HG02938 (cell line): ENCODE data around the gene RUNDC3A.
"Not testable (repeated sequence)": the region's sequence is repeated elsewhere in the genome, so short reads cannot be mapped to it uniquely, and the experiment has no call there.

Experiments
- ATAC-seq: cut with Tn5 transposase; IDR thresholded peaks from one replicate; pipeline ENCODE4 v1.9.1; 2021; ENCODE audit warnings: mild to moderate bottlenecking, moderate library complexity; ENCODE audit not compliant: unreplicated experiment

The RUNDC3A gene

DNA sequence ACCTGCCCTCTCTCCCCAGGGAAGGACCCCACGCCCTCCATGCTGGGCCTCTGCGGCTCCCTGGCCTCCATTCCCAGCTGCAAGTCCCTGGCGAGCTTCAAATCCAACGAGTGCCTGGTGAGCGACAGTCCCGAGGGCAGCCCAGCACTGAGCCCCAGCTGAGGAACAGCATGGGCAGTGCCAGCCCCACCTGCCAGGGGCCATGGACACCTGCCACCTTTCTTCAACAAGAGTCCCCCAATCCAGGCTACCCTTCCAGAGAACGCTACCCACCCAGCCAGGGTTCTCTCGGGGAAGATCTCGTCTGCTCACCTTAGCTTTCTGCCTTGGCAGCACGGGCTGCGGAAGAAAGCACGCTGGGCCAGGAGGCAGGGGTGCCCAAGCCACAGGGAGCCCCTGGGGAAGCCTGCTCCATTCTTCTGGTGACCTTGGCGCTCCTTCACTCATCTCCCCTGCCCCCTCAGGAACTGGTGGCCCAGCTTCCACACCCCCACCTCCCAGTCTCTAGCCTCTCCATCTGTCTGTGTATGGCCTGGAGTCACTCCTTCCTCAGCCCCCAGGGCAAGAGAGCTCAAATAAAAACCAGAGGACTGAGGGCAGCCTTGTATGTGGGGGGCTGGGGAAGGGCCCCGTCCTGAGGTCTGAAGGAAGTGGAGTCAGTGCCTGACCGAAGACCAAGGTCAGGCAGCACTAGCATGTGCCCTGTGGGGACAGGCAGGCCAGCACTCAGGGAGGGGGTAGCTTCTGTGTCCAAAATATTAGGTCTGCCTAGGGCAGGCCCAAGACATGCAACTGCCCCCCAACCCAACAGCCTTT, 9.9 kb downstream of the RUNDC3A start:
- ATAC-seq = no peak

DNA sequence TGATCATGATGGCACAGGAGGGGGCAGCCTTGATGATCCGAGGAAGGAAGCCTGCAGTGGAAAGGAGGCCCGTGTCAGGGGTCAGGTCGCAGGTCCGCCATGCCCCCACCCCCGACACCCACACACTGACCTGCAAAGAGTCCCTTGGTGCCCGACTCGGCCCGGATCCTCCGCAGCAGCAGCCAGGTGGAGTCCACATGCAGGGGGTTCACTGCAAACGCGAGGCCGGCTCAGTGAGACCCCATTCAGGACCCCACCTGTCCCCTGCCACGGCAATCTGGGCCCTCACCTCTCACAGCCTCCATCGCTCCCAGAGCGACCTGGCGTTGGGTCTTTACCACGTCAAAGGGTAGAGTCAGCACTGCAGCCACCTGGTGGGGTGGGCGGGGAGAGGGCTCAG, 11.7 kb downstream of the RUNDC3A start:
- ATAC-seq = no peak

DNA sequence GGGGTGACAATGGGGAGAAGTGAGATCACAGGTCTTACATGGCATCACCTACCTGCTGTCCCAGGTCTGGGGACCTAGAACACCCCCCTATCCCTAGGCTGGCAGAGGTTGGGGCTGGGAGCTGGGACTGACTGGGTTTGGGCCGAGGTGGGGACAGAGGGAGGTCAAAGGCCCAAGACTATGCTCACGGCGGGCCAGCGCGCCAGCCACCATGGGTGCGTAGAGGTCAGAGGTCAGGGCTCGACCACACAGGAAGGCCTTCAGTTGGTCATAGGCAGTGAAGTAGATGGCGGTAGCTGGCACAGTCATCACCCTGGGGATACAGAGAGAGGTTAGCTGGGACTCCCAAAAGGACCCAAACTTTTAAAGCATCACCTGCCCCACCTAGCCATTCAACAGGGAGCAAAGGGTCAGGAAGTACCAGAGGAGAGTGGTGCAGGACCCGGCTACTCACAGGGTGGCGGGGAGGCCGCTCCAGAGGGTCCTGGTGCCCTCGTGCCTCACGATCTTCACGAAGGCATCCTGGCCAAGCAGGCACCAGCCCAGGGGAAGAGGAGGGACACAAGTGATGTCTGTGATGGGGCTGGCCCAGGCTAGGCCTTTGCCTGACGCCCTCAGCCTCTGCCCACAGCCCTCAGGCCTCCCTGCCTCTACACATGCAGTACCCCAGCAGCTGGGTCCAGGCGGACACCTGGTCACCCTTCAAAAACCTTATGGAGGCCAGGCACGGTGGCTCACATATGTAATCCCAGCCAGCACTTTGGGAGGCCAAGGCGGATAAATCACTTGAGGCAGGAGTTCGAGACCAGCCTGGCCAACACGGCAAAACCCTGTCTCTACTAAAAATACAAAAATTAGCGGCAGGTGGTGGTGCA, 13.1 kb downstream of the RUNDC3A start:
- ATAC-seq = no peak

DNA sequence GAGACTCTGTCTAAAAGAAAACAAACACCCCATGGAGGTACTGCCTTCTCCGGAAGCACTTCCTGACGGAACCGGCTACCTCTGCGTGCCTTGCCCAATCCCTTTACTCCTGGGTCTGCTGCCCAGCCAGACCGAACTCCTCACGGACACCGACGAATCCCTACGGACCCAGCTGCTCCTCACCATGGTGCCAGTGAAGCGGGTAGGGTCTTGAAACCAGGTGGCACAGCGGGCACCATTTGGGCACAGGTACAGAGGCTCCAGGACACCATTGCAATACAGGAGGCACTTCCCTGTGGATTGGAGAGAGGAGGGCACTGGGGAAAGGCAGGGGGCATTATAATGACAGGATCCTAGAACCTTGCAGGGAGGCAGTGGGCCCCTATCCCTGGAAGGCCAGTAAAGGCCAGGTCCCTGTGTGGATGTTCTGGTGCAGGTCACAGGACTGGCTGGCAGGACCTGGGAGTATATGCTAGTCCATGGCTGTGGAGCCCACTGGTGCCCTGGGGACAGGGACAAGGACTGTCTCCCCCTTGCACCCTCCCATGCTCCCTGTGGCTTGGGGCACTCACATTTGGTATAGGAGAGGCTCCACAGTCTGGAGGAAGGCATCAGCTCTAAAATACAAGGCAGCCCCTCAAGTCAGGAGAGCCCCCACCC, 14.0 kb downstream of the RUNDC3A start:
- ATAC-seq = no peak

GRCh38 chr17:44323359-44324091, 15.1 kb downstream of the RUNDC3A start:
- ATAC-seq = no peak

DNA sequence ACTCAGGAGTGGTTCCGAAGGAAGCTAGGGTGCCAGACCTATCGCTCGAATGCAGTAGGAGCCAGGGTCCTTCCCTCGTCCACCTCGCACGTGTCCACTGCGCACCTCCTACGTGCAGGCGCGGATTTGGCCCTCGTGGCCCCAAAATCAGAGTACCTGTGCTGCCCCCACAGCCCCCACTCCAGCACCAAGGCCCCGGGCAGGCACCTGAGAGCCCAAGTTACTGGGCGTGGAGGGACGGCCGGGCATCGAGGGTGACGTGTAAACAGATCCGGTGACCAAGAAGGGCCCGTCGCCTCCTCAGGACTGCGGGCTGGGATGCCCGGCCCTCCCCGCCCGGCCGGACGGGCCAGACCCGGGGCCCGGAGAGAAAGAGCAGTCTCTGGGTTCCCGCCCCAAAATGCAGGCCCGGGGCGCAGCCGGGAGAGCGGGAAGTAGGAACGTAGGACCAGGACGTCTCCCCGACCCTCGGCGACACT, 15.7 kb downstream of the RUNDC3A start:
- no peak for ATAC-seq

GRCh38 chr17:44324571-44325275, 16.3 kb downstream of the RUNDC3A start, which contains the start of gene SLC25A39:
TSS of gene SLC25A39 (minus strand) at chr17:44324823. CDS start at chr17:44323562, 1,261 bp downstream.
- peak; percentile 50 for ATAC-seq

GRCh38 chr17:44326861-44327444, 18.6 kb downstream of the RUNDC3A start:
- no peak for ATAC-seq

- no peak for ATAC-seq
These were observed 19.5 kb downstream of the RUNDC3A start for GRCh38 chr17:44327715-44328449.

DNA sequence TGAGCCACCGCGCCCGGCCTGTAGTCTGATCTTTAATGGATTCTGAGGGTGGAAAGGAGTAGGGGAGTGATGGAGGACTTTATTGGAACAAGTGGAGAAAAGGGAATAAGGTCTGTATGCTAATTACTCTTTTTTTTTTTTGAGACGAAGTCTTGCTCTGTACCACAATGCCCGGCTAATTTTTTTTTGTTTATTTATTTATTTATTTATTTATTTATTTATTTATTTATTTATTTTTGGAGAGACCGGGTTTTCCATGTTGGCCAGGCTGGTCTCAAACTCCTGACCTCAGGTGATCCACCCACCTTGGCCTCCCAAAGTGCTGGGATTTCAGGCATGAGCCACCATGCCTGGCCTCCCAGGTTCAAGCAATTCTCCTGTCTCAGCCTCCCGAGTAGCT, 21.1 kb downstream of the RUNDC3A start:
- ATAC-seq = not testable (repeated sequence)

DNA sequence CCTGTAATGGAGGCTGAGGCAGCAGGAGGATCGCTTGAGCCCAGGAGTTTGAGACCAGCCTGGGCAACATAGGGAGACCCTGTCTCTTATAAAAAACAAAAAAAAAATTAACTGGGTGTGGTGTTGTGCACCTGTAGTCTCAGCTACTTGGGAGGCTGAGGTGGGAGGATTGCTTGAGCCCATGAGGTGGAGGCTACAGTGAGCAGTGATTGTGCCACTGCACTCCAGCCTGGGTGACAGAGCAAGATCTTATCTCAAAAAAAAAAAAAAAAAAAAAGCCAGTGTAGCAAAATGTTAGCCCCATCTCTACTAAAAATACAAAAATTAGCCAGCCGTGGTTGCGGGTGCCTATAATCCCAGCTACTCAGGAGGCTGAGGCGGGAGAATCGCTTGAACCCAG, 21.9 kb downstream of the RUNDC3A start:
- ATAC-seq = not testable (repeated sequence)

- no peak for ATAC-seq
These were observed 22.9 kb downstream of the RUNDC3A start for GRCh38 chr17:44331249-44331760.

- ATAC-seq = no peak
These were observed 25.0 kb downstream of the RUNDC3A start for GRCh38 chr17:44333371-44333770.

DNA sequence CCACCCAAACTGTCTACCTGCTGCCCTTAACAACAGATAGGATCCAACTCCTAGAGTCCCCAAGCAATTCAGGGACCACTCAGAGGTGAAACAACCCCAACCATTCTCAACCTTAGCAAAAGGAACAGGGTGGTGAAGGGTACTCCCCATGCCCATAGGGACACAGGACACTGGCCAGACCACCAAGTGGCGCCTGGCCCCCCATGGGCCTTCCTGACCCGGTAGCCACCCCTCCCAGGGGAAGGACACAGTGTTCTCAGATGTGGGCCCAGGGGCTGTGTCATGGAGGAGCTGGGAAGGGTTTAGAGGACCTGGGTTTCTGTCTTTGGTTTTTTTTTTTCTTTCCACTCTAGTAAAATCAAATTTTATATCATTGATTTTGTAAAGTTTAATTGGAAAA, 25.9 kb downstream of the RUNDC3A start:
- no peak for ATAC-seq

DNA sequence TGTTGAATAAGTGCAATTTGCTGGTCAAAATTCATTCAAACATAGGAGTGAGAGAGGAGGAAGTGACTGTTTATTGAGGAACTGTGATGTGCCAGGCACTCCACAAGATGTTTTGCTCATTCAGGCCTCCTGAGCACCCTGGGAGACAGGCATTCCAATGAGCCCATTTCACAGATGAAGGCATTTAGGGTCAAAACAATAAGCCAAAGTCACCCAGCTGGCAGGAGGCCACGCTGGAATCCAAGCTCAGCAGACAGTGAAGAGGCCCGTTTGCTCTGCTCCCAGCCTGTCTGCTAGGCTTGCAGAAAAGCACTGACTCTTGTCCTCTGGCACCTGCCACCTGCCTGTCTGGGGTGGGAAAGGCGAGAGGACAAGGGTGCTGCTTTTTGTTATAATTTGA, 26.3 kb downstream of the RUNDC3A start:
- no peak for ATAC-seq

DNA sequence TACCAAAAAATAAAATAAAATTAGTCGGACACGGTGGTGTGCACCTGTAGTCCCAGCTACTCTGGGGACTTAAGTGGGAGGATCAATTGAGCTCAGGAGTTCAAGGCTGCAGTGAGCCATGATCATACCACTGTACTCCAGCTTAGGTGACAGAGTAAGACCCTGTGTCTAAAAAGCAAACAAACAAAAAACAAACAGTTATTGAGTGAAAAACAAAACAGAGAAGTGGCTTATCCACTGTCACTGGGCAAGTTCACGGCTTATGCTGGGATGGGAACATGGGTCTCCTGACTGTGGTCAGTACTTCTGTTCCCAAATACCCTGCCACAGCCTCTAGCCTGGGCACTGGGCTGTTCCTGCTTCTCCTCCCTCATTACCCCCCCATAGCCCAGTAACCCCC, 27.2 kb downstream of the RUNDC3A start:
- no peak for ATAC-seq

DNA sequence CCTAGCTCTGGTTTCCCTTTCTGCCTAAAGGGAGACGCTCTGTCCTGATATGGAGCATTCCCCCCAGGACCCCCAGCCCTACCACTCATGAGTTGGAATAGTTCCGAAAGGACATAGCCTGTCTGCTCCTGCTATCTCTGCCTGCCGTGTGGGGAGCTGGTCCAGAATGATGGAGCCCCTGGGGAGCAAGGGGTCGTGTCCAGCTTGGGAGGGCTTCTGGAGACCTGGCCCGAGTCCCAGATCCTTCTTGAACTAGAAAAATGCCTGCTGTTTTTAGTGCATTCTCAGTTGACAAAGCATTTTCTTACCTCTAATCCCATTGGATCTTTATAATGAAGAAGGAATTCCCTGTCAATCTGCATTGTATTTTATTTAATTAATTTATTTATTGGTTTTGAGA, 27.6 kb downstream of the RUNDC3A start:
- no peak for ATAC-seq

DNA sequence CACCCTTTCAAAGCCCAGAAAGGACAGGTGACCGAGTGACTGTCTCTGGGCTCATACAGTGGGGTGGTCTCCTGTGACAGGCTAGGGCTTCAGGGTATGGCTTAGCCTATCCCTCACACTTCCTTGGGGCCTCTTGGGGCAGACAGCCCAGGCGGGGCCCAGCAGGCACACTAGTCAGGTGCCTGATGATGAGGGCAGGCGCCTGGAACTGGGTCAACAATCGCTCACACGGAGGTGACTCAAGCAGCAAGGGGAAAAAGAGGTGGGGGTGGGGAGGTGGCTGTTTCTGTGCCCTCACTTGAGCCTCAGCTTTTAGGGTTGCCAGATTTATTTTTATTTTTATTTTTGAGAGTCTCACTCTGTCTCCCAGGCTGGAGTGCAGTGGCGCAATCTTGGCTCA, 30.3 kb downstream of the RUNDC3A start:
- no peak for ATAC-seq

GRCh38 chr17:44340553-44340952, 32.2 kb downstream of the RUNDC3A start:
- ATAC-seq = not testable (repeated sequence)
